ENCODE measurements around the gene PSMD4.

DNA sequence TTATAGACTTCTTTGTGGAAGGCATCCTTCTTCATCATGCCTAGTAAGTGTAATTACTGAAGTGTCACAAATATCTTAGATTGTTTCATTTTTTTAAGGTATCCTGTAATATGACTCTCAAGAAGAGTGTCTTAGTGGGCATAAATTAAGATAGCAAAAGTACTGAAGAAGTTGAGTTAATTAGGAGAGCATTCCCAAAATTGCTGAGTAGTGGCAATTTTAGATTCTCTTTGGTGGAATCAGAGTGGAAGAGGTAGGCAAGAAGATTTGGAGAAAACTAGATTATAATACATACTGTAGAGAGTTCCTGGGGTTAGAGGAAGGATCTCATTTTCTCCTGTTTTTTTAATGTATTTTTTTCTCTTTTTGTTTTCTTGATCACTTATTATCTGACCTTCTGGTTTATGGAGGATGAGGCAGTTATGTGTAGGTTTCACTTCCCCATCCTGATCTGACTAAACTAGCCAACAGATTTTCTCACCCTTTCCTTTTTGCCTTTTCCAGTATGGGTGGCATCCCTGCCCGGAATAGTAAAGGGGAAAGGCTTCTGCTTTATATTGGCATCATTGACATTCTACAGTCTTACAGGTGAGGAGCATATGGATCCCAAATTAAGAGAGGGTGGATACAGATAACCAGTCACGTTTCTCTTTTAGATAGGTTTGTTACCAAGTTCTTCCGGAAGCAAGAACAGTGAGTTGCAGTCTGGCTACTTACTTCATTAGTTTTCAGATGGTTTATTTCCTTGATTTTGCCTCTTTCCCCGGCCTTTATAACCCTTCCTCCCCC, 16.7 kb upstream of the PSMD4 start:
- TF ChIP-seq, protein P1, sequence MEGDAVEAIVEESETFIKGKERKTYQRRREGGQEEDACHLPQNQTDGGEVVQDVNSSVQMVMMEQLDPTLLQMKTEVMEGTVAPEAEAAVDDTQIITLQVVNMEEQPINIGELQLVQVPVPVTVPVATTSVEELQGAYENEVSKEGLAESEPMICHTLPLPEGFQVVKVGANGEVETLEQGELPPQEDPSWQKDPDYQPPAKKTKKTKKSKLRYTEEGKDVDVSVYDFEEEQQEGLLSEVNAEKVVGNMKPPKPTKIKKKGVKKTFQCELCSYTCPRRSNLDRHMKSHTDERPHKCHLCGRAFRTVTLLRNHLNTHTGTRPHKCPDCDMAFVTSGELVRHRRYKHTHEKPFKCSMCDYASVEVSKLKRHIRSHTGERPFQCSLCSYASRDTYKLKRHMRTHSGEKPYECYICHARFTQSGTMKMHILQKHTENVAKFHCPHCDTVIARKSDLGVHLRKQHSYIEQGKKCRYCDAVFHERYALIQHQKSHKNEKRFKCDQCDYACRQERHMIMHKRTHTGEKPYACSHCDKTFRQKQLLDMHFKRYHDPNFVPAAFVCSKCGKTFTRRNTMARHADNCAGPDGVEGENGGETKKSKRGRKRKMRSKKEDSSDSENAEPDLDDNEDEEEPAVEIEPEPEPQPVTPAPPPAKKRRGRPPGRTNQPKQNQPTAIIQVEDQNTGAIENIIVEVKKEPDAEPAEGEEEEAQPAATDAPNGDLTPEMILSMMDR (IDR thresholded peaks at IDR 0.05; ENCODE audit: low read length), result no peak
- no peak for TF ChIP-seq EZH2 (optimal IDR thresholded peaks at IDR 0.05; ENCODE audit: low read depth, low read length)
